ENCODE data around the gene FBXL2.
"Not testable (repeated sequence)": the region's sequence is repeated elsewhere in the genome, so short reads cannot be mapped to it uniquely, and the experiment has no call there.

Gene FBXL2

GRCh38 chr3:33388374-33389100, 111.3 kb downstream of the FBXL2 start:
- no peak for DNase-seq

DNA sequence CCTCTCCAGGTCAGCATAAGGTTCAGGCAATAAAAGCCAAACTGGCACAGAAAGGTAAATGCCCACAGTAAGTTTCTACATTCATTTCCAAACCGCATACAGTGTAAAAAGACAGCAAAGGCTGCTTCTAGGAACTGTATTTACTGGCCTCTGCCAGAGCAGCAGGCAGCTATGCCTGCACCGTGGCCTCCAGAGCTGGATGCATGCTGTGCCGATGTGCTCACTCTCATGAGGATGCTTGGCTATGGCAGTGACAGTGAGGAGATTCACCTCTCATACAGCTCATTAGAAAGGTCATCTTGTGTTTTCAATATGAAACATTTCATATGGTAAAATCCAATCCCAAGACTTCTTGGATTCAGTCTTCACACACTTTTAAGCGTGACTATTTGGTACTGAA, 112.7 kb downstream of the FBXL2 start:
- no peak for DNase-seq

GRCh38 chr3:33391255-33391995, 114.2 kb downstream of the FBXL2 start:
- no peak for DNase-seq

GRCh38 chr3:33392144-33392543, 114.9 kb downstream of the FBXL2 start:
- no peak for DNase-seq

GRCh38 chr3:33392703-33393125, 115.5 kb downstream of the FBXL2 start:
- no peak for DNase-seq

DNA sequence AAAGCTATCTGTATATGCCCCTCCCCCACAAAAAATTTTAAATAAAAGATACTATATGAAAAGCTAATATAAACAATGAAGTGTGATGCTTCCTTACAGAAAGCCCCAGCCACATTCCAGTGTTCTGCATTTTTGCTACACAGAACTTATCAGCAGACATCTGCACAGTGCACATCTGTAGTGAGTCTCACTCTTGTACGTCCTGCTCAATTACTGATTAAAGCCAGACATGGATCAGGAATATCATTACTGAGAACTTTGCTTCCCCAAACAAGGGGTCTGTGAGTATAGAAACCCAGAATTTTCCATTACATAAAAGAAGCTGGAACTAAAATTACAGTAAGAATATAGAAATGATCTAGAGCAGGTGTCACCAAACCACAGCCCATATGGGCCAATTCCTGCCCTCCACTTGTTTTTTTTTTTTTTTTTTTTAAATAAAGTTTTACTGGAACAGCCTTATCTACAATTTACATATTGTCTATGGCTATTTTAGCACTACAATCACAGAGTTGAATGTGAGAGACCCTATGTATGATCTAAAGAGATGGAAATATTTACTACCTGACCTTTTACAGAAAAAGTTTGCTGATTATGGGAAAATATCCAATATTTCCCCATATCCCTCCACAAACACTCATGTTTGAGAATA, 117.3 kb downstream of the FBXL2 start:
- DNase-seq = no peak

- no peak for DNase-seq
Measured at GRCh38 chr3:33395900-33396299, 118.7 kb downstream of the FBXL2 start.

DNA sequence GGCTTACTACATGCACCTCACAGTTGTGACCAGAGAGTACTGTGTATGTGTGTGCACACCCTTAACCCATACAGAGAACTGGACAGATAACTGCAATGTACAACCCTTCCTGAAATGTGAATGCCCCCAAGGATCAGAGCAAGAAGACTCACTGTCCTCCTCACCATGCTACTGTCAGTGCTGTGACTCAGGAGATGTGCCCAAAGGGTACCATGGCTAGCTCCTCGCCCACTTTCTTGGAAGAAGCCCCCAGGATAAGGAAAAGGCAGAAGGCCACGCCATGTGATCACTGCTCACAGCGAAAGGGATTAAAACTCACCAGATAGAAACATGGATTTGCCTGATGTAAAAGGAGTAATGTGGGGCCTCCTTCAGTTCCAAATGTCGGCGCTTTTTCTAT, 121.2 kb downstream of the FBXL2 start:
- DNase-seq = no peak

DNA sequence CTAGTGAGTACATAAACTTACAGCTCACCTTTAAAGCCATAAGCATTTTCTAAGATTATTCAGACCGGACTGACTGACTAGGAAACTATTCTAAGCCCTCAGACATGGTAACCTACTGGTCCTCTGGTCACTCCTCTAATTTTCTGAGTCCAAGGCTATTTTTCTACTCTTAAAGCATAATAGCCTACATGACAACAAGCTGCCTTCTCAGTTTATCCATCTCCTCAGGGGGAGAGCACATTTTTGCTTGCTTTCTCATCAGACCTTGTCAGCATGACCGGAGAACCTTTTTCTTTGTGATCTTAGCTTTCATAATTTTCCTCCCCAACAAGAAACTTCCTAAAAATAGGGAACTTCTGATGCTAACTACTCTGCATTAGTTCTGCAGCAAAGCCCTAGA, 124.5 kb downstream of the FBXL2 start:
- no peak for DNase-seq

GRCh38 chr3:33402936-33403335, 125.7 kb downstream of the FBXL2 start:
- no peak for DNase-seq

GRCh38 chr3:33403756-33404155, 126.5 kb downstream of the FBXL2 start:
- DNase-seq = no peak

GRCh38 chr3:33410816-33411215, 133.6 kb downstream of the FBXL2 start:
- DNase-seq = not testable (repeated sequence)

GRCh38 chr3:33417066-33417673, 139.9 kb downstream of the FBXL2 start:
- DNase-seq = no peak

GRCh38 chr3:33419948-33420347, 142.7 kb downstream of the FBXL2 start:
- no peak for DNase-seq

- DNase-seq = no peak
Measured at GRCh38 chr3:33420966-33421365, 143.7 kb downstream of the FBXL2 start.

DNA sequence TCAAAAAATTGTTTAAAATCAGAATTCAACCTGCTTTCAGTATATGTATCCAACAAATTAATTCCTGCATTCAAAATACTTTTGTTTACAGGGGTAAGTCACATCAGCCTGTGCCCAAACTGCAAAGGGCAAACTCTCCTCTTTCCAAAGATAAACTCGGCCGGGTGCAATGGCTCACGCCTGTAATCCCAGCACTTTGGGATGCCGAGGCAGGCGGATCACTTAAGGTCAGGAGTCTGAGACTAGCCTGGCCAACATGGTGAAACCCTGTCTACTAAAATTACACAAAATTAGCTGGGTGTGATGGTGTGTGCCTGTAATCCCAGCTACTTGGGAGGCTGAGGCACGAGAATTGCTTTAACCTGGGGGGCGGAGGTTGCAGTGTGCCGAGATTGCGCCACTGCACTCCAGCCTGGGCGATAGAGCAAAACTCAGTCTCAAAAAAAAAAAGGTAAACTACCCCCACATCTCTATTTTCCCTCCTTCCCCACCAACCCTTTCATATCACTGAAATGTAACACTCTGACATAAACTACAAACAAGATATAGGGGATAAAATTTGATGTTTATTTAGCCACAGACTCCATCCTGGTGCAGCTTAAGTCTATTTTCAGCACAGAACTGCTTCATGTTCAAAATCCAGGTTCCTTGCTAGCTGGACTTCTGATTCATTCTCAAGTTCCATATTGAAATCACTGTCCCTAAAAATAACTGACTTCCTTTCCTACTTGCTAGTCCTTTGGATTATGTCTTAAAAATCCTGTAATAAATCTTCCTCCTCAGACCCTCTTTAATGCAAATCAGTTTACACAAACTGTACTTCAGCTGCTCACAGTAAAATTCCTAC, 147.6 kb downstream of the FBXL2 start:
- DNase-seq = no peak

DNA sequence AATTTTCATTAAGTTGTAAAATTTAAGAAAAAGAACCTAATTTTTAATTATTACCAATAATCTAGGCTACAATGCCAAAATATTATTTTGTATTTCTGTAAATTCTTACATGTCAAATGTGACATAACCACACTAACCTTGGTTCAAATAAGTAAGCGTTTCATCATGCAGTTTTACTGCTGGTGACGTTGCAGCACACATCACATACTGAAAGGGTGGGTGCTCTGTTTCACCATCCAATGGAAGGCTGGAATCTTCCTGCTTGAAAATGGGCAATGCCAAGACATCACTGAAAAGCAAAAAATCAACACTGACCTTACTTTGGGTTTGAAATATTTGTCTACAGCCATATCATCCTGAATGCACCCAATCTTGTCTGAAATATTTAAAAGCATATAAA, 148.2 kb downstream of the FBXL2 start:
- no peak for DNase-seq

DNA sequence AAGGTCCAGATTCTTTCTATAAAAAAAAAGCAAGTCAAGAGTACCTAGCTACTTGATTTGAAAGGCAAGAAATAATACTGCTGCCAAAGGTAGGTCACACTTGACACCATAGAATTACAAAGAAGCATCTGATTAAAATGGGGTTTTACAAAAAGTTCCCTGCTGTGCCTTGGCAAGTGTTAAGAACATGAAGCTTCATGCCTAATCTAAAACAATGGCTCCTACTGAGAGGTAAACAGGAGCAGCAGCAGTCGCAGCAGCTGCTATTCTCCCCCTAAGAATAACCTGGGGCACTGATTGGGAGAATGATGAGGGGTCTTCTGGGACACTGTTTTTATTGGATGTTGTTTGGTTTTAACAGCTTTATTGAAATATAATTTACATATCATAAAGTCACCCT, 148.8 kb downstream of the FBXL2 start:
- DNase-seq = no peak

DNA sequence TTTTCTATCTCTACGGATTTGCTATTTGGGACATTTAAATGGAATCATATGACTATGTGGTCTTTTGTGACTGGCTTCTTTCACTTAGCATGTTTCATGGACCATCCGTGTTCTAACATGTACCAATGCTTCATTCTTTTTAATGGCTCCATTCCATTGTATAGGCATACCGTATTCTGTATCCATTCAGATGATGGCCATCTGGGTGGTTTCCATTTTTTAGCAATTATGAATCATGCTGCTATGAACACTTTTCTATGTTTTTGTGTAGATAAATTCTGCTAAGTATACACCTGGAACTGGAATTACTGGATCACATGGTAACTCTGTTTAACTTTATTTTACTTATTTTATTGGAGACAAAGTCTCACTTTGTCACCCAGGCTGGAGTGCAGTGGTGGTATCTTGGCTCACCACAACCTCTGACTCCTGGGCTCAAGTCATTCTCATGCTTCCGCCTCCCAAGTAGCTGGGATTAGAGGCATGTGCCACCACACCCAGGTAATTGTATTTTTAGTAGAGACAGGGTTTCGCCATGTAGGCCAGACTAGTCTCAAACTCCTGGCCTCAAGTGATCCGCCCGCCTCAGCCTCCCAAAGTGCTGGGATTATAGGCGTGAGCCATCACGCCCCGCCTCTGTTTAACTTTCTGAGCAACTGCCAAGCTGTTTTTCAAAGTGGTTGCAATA, 149.5 kb downstream of the FBXL2 start:
- no peak for DNase-seq

DNA sequence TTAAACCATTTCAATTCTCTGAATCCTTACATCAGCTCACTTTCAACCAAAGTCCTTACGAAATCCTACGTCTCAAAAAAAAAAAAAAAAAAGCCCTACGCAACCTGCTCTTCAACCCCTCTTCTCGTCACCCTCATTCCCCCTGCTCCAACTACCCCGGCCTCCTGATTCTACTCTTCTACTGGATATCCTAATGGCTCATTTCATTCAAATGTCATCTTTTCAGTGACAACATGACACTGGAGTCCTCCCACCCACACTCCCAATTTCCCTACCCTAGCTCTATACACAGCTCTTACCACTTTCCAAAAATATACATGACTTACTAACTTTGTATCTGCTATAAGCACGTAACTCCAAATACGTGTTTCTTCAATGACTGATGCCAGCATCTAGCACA, 151.5 kb downstream of the FBXL2 start:
- no peak for DNase-seq

DNA sequence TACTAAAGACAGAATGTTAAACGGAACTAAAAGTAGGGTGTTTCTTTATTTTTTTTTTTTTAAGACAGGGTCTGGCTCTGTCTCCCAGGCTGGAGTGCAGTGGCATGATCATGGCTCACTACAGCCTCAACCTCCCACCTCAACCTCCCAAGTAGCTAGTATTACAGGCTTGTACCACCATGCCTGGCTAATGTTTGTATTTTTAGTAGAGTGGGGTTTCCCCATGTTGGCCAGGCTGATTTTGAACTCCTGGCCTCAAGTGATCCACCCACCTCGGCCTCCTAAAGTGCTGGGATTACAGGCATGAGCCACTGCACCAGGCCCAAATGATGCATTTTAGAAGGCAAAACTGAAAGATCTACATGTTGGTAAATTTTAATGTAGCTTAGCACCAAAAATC, 152.1 kb downstream of the FBXL2 start:
- DNase-seq = not testable (repeated sequence)

DNA sequence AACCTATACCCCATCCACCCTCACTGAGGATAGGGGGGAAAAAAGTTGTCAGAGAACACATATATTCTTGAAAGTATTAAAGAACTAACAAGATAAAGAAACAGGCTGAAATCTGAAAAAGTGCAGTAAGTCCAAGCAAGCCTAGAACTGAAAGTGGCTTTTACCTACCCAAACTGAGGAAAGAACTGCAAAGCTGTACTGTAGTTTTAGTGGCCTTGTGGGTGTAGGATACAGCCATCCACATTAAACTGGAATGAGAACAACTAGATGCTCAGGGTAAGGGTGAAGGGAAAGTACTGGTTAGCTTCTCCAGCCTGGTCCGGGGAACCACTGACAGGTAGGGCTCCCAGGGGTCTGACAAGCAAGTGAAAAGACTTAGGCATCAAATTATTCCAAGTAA, 152.8 kb downstream of the FBXL2 start:
- no peak for DNase-seq
